HG03280 (cell line): ENCODE measurements around the gene GRAMD1C.
A peak's percentile ranks its signal among the peaks of the same experiment; 100 is the strongest.
"Not testable (repeated sequence)": the region's sequence is repeated elsewhere in the genome, so short reads cannot be mapped to it uniquely, and the experiment has no call there.

Experiments
- ATAC-seq: cut with Tn5 transposase; IDR thresholded peaks from one replicate; pipeline ENCODE4 v1.9.1; 2021; ENCODE audit warnings: mild to moderate bottlenecking, moderate library complexity; ENCODE audit not compliant: unreplicated experiment

The GRAMD1C gene

DNA sequence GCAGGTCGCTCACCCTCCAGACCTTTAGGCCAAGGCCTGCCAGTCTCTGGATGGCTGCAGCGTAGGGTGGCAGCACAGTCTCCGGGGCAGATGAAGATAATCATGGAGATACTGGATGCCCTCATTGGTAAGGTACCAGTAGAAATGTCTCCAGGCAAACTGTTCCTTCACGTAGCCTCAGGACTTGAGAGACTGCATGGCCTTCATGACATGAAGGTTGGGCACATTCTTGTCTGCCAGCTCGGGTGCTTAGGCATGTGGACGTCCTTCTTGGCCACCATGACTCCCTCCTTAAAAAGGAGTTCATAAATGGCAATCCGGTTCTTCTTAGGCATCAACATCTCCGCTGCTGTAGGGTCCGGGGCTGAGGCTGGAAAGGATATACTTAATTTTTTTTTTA is 11.8 kb downstream of the GRAMD1C start:
- not testable (repeated sequence) for ATAC-seq

GRCh38 chr3:113852506-113852905 is 13.9 kb downstream of the GRAMD1C start:
- no peak for ATAC-seq

DNA sequence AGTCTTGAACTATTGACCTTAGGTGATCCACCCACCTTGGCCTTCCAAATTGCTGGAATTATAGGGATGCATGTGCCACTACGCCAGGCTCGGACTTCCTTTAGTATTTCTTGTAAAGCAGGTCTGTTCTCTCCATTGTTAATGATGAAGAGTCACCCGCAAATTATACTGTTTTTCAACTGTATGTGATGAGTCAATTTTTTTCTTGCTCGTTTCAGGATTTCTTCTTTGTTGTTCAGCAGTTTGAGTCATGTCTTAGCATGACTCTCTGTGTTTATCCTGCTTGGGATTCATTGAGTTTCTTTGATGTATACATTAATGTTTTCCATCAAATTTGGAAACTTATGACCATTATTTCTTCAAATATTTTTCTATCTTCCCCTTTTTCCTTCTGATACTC is 28.9 kb downstream of the GRAMD1C start:
- no peak for ATAC-seq

DNA sequence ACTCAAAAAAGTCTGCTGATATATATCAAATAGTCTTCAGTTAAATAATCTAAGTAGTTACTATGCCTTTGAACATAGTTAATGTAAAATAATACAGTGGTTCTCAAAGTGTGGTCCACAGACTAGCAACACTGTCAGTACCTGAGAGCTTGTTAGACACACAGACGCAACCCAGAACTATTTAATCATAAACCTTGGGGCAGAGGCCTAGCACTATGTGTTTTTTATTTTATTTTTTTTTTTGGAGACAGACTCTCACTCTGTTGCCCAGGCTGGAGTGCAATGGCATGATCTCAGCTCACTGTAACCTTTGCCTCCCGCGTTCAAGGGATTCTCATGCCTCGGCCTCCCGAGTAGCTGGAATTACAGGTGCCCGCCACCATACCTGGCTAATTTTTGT is 34.7 kb downstream of the GRAMD1C start:
- ATAC-seq, result no peak

GRCh38 chr3:113873814-113874526 is 35.4 kb downstream of the GRAMD1C start:
- no peak for ATAC-seq

DNA sequence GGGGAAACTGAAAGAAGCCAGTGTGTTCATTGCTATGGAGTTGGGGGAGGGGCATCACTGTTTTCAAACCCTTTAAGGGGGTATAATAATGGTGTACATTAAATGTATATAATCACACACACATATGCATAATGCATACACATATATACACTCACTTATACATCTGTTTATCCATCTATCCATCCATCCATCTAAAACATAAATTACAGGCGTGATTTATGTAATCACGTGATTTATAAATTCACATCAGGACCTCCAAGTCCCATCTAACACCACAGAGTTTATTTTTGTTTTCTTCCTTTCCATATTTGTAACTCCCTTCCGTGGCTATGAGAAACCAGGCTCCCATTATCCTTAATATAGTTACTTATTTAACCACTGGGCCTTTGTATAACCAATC is 39.8 kb downstream of the GRAMD1C start:
- no peak for ATAC-seq

- ATAC-seq, result no peak
Measured at GRCh38 chr3:113885050-113885449, 46.5 kb downstream of the GRAMD1C start.

- no peak for ATAC-seq
Measured at GRCh38 chr3:113890256-113890900, 51.8 kb downstream of the GRAMD1C start.

- no peak for ATAC-seq
Measured at GRCh38 chr3:113894927-113895326, 56.3 kb downstream of the GRAMD1C start.

DNA sequence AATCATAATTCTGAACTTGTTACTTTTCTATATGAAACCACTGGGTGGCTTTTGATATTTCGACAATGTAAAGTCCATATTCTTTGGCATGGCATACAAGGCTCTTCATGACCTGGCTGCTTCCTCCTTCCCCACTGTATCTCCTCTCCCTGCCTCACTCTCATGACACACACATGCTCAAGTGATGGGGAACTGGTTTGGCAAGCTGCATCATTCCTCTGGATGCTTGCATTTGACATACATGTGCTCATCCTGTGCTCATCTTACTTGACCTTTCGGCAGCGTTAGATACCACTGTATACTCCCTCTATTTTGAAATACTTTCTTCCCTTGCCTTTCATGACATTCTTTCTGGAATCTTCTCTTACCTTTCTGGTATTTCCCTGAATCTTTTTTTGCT is 57.4 kb downstream of the GRAMD1C start:
- ATAC-seq, result no peak

GRCh38 chr3:113896930-113897329 is 58.3 kb downstream of the GRAMD1C start:
- no peak for ATAC-seq

GRCh38 chr3:113897373-113897777 is 58.8 kb downstream of the GRAMD1C start:
- no peak for ATAC-seq

GRCh38 chr3:113898892-113899291 is 60.3 kb downstream of the GRAMD1C start:
- no peak for ATAC-seq

DNA sequence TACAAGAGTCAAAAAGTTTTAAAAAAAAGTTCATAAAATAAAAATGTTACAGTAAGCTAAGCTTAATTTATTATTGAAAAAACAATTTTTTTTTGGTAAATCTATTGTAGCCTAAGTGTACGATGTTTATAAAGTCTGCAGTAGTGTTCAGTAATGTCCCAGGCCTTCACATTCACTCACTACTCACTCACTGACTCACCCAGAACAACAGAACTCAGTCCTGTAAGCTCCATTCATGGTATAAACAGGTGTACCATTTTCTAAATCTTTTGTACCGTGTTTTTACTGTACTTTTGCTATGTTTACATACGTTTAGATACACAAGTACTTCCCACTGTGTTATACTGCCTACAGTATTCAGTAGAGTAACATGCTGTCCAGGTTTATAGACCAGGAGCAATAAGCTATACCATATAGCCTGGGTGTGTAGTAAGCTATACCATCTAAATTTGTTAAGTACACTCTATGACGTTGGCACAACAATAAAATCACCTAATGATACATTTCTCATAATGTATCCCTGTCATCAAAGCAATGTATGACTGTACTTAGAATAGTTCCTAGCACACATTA is 68.1 kb downstream of the GRAMD1C start:
- ATAC-seq, result no peak

- no peak for ATAC-seq
Measured at GRCh38 chr3:113908133-113908532, 69.5 kb downstream of the GRAMD1C start.

DNA sequence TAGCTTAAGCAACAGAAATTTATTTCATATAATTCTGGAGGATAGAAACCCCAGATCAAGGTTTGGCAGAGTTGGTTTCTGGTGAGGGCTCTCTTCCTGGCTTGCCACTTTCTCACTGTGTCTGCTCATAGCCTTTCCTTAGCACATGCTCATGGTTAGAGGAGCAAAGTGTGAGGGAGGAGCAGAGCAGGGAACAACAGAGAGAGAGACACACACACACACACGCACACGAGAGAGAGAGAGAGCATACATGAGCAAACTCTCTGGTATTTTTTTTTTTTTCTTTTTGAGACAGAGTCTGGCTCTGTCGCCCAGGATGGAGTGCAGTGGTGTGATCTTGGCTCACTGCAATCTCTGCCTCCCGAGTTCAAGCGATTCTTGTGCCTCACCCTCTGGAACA is 72.4 kb downstream of the GRAMD1C start:
- no peak for ATAC-seq

GRCh38 chr3:113912552-113913236 is 74.1 kb downstream of the GRAMD1C start:
- peak; percentile 99 for ATAC-seq

DNA sequence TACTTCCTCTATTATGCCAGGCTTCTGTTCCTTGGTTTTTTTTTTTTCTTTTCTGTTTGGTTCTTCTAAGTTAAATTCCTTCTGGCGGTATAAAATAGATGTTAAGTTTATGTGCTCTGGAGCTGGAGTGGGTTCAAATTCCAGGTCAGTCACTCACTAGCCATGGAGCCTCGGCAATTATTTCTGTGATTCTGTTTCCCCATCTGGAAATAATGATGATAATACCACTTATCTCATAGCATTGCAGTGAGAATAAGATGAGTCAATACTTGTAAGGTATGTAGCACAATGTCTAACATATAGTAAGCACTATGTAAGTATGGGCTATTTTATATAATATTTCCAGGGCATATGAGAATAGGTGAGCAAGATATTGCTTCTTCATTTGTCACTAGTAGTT is 76.1 kb downstream of the GRAMD1C start:
- ATAC-seq, result no peak

DNA sequence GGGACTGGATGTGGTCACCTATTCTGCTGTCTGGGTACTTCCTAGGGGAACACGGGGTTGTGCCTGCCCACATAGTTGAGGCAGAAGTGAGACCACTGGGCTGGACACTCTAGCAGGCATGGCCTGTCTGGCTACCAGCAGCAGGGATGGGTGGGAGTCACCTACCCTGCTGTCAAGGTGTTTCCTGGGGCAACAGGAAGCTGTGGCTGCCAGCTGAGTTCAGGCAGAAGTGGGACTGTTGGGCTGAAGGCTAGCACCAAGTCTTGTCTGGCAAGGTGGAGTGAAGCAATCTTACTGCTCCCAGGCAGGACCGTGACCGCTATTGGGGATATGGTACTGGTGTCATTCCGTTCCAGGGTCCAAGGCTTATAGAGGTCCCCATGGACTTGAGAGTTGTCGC is 89.0 kb downstream of the GRAMD1C start:
- no peak for ATAC-seq

- no peak for ATAC-seq
Measured at GRCh38 chr3:113946831-113947230, 108.2 kb downstream of the GRAMD1C start.

DNA sequence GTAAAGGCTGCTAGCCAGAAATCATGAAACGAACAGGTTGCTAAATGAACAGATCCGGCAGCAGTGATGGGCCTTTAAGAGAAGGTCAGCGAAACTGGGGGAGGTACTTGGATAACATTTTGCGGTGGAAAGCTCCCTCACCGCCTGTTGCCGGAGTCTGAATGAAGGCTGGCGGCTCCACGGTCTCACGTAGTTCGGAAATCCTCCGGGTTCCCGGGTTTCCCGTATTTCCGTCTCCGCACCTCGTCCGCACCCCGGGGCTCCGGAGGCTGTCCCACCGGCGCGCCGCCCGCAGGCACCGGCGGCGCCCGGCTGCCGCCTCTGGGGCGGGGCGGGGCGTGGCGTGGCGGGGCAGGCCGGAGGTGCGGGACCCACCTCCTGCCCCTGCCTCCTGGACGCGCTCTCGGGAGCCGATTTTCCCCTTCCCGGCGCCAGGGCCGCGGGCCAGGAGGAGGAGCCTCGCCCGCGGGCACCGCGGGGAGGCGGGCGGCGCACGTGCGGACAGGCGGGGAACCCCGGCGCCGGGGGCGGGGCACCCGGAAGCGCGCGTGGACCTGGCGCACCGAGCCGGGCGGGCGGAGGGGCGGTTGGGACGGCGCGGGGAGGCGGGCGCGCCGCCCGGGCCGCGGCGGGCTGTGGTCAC is 108.9 kb downstream of the GRAMD1C start, which contains the start of gene ZDHHC23:
Gene ZDHHC23 (plus strand): TSS at position 642 of the 643 bp plus-strand sequence. CDS start 790 bp downstream, outside the sequence.
- peak; percentile 79 for ATAC-seq
